Activated CD8-positive, alpha-beta memory T cell treated with anti-CD3 and anti-CD28 coated beads for 36 hours (primary cell): ENCODE data around the gene NECAB3. TPM values are rescaled to one million over a fixed set of nuclear protein-coding genes. Genes with fewer than 3 reads are reported as not detected.
"Not testable (repeated sequence)": the region's sequence is repeated elsewhere in the genome, so short reads cannot be mapped to it uniquely, and the experiment has no call there.

ENCODE experiments used
- CTCF ChIA-PET: fragments of 350-600 bp; sonication (Branson Sonifier 250); formaldehyde crosslinking; loops from one replicate; lab custom pipeline; 2021; ENCODE audit warnings: antibody characterized with exemption; lab: Charles Lee
- POLR2A ChIA-PET: fragments of 350-600 bp; sonication (Branson Sonifier 250); formaldehyde crosslinking; loops from one replicate; lab custom pipeline; 2021; ENCODE audit warnings: antibody characterized with exemption; lab: Charles Lee
- total RNA-seq, 2 experiments: library from RNA; stranded (reverse); gene quantifications; one replicate each; pipeline ENCODE4 v1.2.3, GENCODE V29; 2021

Gene NECAB3
- total RNA-seq, 2 experiments from 2014 or later: 17.5 to 20.1 TPM

GRCh38 chr20:33648396-33649004 lies 25.7 kb downstream of the NECAB3 start:
- POLR2A ChIA-PET: no interaction called here
- CTCF ChIA-PET: interaction anchor here (0.6 to 1.6 kb wide), 4 partner anchors 8 to 191 kb away, joined by 3 to 5 read pairs (median 4); no protein-coding TSS in a partner anchor

- ChIA-PET POLR2A (no interaction called here), CTCF (interaction anchor here (1.1 to 1.6 kb wide), 2 partner anchors 8 to 190 kb away, joined by 4 read pairs; no protein-coding TSS in a partner anchor)
These were observed 26.4 kb downstream of the NECAB3 start for GRCh38 chr20:33647603-33648395.

- POLR2A ChIA-PET, CTCF ChIA-PET: not testable (repeated sequence)
These were observed 27.1 kb downstream of the NECAB3 start for GRCh38 chr20:33646959-33647602.

- POLR2A ChIA-PET: no interaction called here
These were observed 28.0 kb downstream of the NECAB3 start for GRCh38 chr20:33646191-33646590.

GRCh38 chr20:33645396-33645795 lies 28.8 kb downstream of the NECAB3 start:
- ChIA-PET POLR2A (no interaction called here), CTCF (no interaction called here)

More at GRCh38 chr20:33646191-33646590, 28.0 kb downstream of the NECAB3 start:
- CTCF ChIA-PET: interaction anchor here (0.6 to 0.7 kb wide), 2 partner anchors 61 to 281 kb away, joined by 3 read pairs; no protein-coding TSS in a partner anchor

GRCh38 chr20:33645072-33645358 lies 29.2 kb downstream of the NECAB3 start:
- ChIA-PET POLR2A (no interaction called here), CTCF (no interaction called here)

GRCh38 chr20:33644313-33645071 lies 29.7 kb downstream of the NECAB3 start:
- ChIA-PET POLR2A (no interaction called here), CTCF (interaction anchor here (0.6 kb wide), 1 partner anchor 1369 kb away, joined by 3 read pairs; no protein-coding TSS in a partner anchor)

- POLR2A ChIA-PET: no interaction called here
These were observed 33.9 kb downstream of the NECAB3 start for GRCh38 chr20:33640287-33640686.

GRCh38 chr20:33636776-33637175 lies 37.5 kb downstream of the NECAB3 start:
- ChIA-PET POLR2A (no interaction called here), CTCF (no interaction called here)

More at GRCh38 chr20:33640287-33640686, 33.9 kb downstream of the NECAB3 start:
- CTCF ChIA-PET: interaction anchor here (1.1 kb wide), 1 partner anchor 8 kb away, joined by 4 read pairs; no protein-coding TSS in a partner anchor

- POLR2A ChIA-PET: no interaction called here
These were observed 38.9 kb downstream of the NECAB3 start for GRCh38 chr20:33635341-33635740.

GRCh38 chr20:33631910-33632309 lies 42.3 kb downstream of the NECAB3 start:
- POLR2A ChIA-PET, CTCF ChIA-PET: not testable (repeated sequence)

More at GRCh38 chr20:33635341-33635740, 38.9 kb downstream of the NECAB3 start:
- CTCF ChIA-PET: no interaction called here

GRCh38 chr20:33630507-33630906 lies 43.7 kb downstream of the NECAB3 start:
- ChIA-PET POLR2A (no interaction called here), CTCF (no interaction called here)

GRCh38 chr20:33629979-33630378 lies 44.2 kb downstream of the NECAB3 start:
- ChIA-PET CTCF (no interaction called here), POLR2A (no interaction called here)

- CTCF ChIA-PET: no interaction called here
- POLR2A ChIA-PET: no interaction called here
These were observed 44.7 kb downstream of the NECAB3 start for GRCh38 chr20:33629533-33629932.

GRCh38 chr20:33627577-33628216 lies 46.5 kb downstream of the NECAB3 start:
- ChIA-PET CTCF (no interaction called here), POLR2A (interaction anchor here (1.5 kb wide), 1 partner anchor 40 kb away, joined by 3 read pairs; the partner anchor contains the start of gene ACTL10)

- POLR2A ChIA-PET: no interaction called here
- CTCF ChIA-PET: no interaction called here
These were observed 48.0 kb downstream of the NECAB3 start for GRCh38 chr20:33626190-33626589.

- ChIA-PET CTCF (no interaction called here), POLR2A (interaction anchor here (0.7 kb wide), 1 partner anchor 17 kb away, joined by 8 read pairs; no protein-coding TSS in a partner anchor)
These were observed 49.8 kb downstream of the NECAB3 start for GRCh38 chr20:33624399-33624798.

GRCh38 chr20:33622705-33623365 lies 51.4 kb downstream of the NECAB3 start:
- ChIA-PET POLR2A (no interaction called here), CTCF (interaction anchor here (1.2 kb wide), 2 partner anchors 11 to 64 kb away, joined by 3 read pairs; no protein-coding TSS in a partner anchor)
